Measurements from ENCODE around the gene MYOM3. TPM values are rescaled to one million over a fixed set of nuclear protein-coding genes. Genes with fewer than 3 reads are reported as not detected.
"Not testable (repeated sequence)": the region's sequence is repeated elsewhere in the genome, so short reads cannot be mapped to it uniquely, and the experiment has no call there.

MYOM3 gene
- polyA plus RNA-seq, 2 of the 4 experiments (the other 2 are of a cell fraction) = 2.6 to 8.5 TPM

DNA sequence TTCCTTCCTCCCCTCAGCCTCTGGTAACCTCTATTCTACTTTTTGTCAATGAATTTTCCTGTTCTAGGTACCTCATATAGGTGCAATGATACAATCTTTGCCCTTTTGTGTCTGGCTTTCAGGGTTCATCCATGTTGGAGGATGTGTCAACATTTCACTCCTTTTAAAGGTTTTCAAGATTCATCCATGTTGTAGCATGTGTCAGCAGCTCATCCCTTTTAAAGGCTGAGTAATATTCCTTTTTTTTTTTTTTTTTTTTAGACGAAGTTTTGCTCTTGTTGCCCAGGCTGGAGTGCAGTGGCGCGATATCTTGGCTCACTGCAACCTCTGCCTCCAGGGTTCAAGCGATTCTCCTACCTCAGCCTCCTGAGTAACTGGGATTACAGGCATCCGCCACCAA, 67.3 kb downstream of the MYOM3 start:
- POLR2A ChIA-PET; H3K4me3 ChIP-seq; H3K4me2 ChIP-seq; DNase-seq (ENCODE audit: low read depth in 1 of 2, low spot score in 1 of 2); ATAC-seq; FAIRE-seq; H3K9me3 ChIP-seq: not testable (repeated sequence)
- CTCF ChIA-PET = interaction anchor here (1.0 kb wide), 1 partner anchor 17 kb away, joined by 4 read pairs; no protein-coding TSS in a partner anchor
- peaks cover 31% of the 10 kb centered on the region for H3K4me1 ChIP-seq
- 80% methylated on average over 5 of the region's 5 CpGs for WGBS (ENCODE audit: missing lambda C conversion rate)
- H3K27ac ChIP-seq = peak overlapping the region in 1 of 2 experiments; percentile 89; a peak in 1 of 6 replicates

DNA sequence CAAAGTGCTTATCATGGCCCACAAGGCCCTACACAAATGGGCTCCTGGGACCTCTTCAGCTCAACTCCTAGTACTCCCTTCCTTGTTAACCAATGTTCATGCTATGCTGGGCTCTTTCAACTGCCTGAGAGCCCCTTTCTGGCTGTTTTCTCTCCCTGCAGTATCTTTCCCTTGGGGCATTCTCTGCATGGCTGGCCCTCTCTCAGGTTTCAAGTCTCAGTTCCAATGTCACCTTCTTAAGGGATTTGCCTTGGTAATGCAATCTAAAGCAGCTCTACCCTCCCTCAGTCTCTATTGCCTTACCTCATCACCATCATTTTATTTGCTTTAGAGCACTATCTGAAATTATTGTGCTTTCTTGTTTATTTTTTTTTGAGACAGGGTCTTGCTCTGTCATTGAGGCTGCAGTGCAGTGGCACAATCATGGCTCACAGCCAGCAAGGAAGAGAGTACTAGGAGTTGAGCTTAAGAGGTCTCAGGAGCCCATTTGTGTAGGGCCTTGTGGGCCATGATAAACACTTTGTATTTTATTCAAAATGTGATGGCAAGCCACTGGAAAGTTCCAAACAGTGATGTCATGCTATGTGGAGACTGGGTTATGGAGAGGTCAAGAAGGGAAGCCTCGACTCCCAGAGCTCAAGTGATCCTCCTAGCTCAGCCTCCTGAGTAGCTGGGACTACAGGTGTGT, 68.4 kb downstream of the MYOM3 start:
- FAIRE-seq = no peak
- ChIA-PET CTCF (interaction anchor here (1.0 to 2.5 kb wide), 4 partner anchors 15 to 64 kb away, joined by 3 to 7 read pairs (median 4); partner anchors contain the start of gene SRSF10), POLR2A (interaction anchor here (0.8 kb wide), 1 partner anchor 63 kb away, joined by 3 read pairs; the partner anchor contains the start of gene SRSF10)

More for the DNA sequence above, 68.4 kb downstream of the MYOM3 start:
- 33% methylated on average over 1 of the region's 1 CpG for WGBS (ENCODE audit: missing lambda C conversion rate)
- Histone ChIP-seq H3K4me1 (peaks cover 31% of the 10 kb centered on the region), H3K4me3 (no peak overlapping the region), H3K4me2 (no peak overlapping the region), H3K27ac (peak overlapping the region in 1 of 2 experiments; percentile 42; a peak in 1 of 6 replicates), H3K9me3 (no peaks in the 10 kb centered on the region)
- ATAC-seq (no peak), DNase-seq (ENCODE audit: low read depth in 1 of 2, low spot score in 1 of 2) (no peak)
- TF ChIP-seq FOSB (CRISPR knock-in tag; IDR thresholded peaks at IDR 0.05) = no peak
- TF ChIP-seq, protein P1, sequence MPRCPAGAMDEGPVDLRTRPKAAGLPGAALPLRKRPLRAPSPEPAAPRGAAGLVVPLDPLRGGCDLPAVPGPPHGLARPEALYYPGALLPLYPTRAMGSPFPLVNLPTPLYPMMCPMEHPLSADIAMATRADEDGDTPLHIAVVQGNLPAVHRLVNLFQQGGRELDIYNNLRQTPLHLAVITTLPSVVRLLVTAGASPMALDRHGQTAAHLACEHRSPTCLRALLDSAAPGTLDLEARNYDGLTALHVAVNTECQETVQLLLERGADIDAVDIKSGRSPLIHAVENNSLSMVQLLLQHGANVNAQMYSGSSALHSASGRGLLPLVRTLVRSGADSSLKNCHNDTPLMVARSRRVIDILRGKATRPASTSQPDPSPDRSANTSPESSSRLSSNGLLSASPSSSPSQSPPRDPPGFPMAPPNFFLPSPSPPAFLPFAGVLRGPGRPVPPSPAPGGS (IDR thresholded peaks at IDR 0.05) = no peak
- TF ChIP-seq GATA3 (IDR thresholded peaks at IDR 0.05; ENCODE audit: borderline replicate concordance) = no peak
- no peak for TF ChIP-seq EP300 (IDR thresholded peaks at IDR 0.05)
- TF ChIP-seq ZC3H11A (IDR thresholded peaks at IDR 0.05) = no peak
- TF ChIP-seq JUNB (IDR thresholded peaks at IDR 0.05) = no peak
- no peak for TF ChIP-seq TFCP2L1 (CRISPR knock-in tag; IDR thresholded peaks at IDR 0.05)
- no peak for TF ChIP-seq HOXB13 (CRISPR knock-in tag; IDR thresholded peaks at IDR 0.05; ENCODE audit: low read depth)
- no peak for TF ChIP-seq JUN (IDR thresholded peaks at IDR 0.05)
- TF ChIP-seq, protein P2, sequence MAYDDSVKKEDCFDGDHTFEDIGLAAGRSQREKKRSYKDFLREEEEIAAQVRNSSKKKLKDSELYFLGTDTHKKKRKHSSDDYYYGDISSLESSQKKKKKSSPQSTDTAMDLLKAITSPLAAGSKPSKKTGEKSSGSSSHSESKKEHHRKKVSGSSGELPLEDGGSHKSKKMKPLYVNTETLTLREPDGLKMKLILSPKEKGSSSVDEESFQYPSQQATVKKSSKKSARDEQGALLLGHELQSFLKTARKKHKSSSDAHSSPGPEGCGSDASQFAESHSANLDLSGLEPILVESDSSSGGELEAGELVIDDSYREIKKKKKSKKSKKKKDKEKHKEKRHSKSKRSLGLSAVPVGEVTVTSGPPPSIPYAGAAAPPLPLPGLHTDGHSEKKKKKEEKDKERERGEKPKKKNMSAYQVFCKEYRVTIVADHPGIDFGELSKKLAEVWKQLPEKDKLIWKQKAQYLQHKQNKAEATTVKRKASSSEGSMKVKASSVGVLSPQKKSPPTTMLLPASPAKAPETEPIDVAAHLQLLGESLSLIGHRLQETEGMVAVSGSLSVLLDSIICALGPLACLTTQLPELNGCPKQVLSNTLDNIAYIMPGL (CRISPR knock-in tag; IDR thresholded peaks at IDR 0.05; ENCODE audit: borderline replicate concordance) = no peak
- no peak for TF ChIP-seq MAFK (IDR thresholded peaks at IDR 0.05; ENCODE audit: partially characterized antibody)
- TF ChIP-seq, protein P3, sequence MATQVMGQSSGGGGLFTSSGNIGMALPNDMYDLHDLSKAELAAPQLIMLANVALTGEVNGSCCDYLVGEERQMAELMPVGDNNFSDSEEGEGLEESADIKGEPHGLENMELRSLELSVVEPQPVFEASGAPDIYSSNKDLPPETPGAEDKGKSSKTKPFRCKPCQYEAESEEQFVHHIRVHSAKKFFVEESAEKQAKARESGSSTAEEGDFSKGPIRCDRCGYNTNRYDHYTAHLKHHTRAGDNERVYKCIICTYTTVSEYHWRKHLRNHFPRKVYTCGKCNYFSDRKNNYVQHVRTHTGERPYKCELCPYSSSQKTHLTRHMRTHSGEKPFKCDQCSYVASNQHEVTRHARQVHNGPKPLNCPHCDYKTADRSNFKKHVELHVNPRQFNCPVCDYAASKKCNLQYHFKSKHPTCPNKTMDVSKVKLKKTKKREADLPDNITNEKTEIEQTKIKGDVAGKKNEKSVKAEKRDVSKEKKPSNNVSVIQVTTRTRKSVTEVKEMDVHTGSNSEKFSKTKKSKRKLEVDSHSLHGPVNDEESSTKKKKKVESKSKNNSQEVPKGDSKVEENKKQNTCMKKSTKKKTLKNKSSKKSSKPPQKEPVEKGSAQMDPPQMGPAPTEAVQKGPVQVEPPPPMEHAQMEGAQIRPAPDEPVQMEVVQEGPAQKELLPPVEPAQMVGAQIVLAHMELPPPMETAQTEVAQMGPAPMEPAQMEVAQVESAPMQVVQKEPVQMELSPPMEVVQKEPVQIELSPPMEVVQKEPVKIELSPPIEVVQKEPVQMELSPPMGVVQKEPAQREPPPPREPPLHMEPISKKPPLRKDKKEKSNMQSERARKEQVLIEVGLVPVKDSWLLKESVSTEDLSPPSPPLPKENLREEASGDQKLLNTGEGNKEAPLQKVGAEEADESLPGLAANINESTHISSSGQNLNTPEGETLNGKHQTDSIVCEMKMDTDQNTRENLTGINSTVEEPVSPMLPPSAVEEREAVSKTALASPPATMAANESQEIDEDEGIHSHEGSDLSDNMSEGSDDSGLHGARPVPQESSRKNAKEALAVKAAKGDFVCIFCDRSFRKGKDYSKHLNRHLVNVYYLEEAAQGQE (IDR thresholded peaks at IDR 0.05) = no peak
- TF ChIP-seq MAZ (IDR thresholded peaks at IDR 0.05; ENCODE audit: borderline replicate concordance, low read depth, low read length) = no peak
- no peak for TF ChIP-seq SMC3 (IDR thresholded peaks at IDR 0.05)
- TF ChIP-seq PHF8 (IDR thresholded peaks at IDR 0.05; ENCODE audit: borderline replicate concordance, low read depth) = no peak
- no peak for TF ChIP-seq NFE2L2 (conservative IDR thresholded peaks at IDR 0.05; ENCODE audit: low read length)
- TF ChIP-seq CEBPB (IDR thresholded peaks at IDR 0.05) = no peak
- TF ChIP-seq, protein P4, sequence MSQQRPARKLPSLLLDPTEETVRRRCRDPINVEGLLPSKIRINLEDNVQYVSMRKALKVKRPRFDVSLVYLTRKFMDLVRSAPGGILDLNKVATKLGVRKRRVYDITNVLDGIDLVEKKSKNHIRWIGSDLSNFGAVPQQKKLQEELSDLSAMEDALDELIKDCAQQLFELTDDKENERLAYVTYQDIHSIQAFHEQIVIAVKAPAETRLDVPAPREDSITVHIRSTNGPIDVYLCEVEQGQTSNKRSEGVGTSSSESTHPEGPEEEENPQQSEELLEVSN (IDR thresholded peaks at IDR 0.05; ENCODE audit: borderline replicate concordance, low read depth) = no peak
- no peak for TF ChIP-seq ZFP36 (IDR thresholded peaks at IDR 0.05; ENCODE audit: borderline replicate concordance, partially characterized antibody)

Data from A549 (cell line).